Astrocyte (in vitro differentiated cells and primary cell): ENCODE results near the gene MYO5B.

Source experiments
- EZH2 ChIP-seq: IDR thresholded peaks from 2 replicates; pipeline ENCODE4 v1.6.1; 2012; ENCODE audit warnings: mild to moderate bottlenecking, low read length, inconsistent platforms; ENCODE audit not compliant: insufficient read depth
- TF ChIP-seq, protein P1 (sequence below): IDR thresholded peaks from 2 replicates; pipeline ENCODE4 v1.5.1; 2011; ENCODE audit warnings: low read depth, mild to moderate bottlenecking, inconsistent platforms, low read length, moderate library complexity; ENCODE audit not compliant: insufficient read depth

GRCh38 chr18:49976001-49976400, 218.9 kb downstream of the MYO5B start:
- TF ChIP-seq, protein P1, sequence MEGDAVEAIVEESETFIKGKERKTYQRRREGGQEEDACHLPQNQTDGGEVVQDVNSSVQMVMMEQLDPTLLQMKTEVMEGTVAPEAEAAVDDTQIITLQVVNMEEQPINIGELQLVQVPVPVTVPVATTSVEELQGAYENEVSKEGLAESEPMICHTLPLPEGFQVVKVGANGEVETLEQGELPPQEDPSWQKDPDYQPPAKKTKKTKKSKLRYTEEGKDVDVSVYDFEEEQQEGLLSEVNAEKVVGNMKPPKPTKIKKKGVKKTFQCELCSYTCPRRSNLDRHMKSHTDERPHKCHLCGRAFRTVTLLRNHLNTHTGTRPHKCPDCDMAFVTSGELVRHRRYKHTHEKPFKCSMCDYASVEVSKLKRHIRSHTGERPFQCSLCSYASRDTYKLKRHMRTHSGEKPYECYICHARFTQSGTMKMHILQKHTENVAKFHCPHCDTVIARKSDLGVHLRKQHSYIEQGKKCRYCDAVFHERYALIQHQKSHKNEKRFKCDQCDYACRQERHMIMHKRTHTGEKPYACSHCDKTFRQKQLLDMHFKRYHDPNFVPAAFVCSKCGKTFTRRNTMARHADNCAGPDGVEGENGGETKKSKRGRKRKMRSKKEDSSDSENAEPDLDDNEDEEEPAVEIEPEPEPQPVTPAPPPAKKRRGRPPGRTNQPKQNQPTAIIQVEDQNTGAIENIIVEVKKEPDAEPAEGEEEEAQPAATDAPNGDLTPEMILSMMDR = no peak
- no peak for TF ChIP-seq EZH2
